ENCODE measurements around the gene ZFP82. TPM values are rescaled to one million over a fixed set of nuclear protein-coding genes. Genes with fewer than 3 reads are reported as not detected.

Gene ZFP82
- polyA plus RNA-seq, 1 donor (not counting 4 experiments of a cell fraction or from before 2014, with no cell fraction given): 3.2 TPM

DNA sequence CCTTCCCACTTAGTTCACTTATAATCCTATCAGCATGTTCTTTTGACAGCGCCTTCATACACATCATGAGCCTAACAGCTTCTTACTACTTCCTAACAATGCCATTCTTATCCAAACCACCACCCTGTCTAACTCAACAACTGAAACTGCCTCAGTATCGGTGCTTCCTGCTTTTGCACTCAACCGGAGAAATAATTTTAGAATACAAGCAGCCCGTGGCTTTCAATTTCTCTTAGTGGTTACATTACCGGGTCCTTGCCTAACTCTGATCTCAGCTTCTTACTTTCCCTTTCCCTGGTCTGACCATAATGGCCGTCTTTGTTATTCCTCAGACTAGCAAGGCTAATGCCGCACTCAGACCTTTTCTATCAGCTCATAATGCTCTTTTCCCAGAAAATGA, 17.0 kb downstream of the ZFP82 start:
- H3K9ac ChIP-seq (ENCODE audit: control insufficient read depth, extremely low read depth, insufficient read depth, low read length): no peak overlapping the region
- H3K4me3 ChIP-seq (ENCODE audit: control insufficient read depth in 2 of 3, extremely low read depth in 1 of 3, insufficient read depth in 2 of 3, low read depth in 1 of 3, low read length in 3 of 3): no peak overlapping the region
- dilution Hi-C loops (cut with MboI; ENCODE audit: extremely low pct_ligation_motif_present, low sequenced_read_pairs): no loop called here
- H3K9me1 ChIP-seq (ENCODE audit: control insufficient read depth, extremely low read depth, insufficient read depth, low read length): no peaks in the 10 kb centered on the region
- H3K27ac ChIP-seq (ENCODE audit: control insufficient read depth, insufficient read depth, low read length): no peak overlapping the region
- H3K4me1 ChIP-seq (ENCODE audit: control insufficient read depth, extremely low read depth, insufficient read depth, low read length): no peaks in the 10 kb centered on the region
- TF ChIP-seq, protein P1, sequence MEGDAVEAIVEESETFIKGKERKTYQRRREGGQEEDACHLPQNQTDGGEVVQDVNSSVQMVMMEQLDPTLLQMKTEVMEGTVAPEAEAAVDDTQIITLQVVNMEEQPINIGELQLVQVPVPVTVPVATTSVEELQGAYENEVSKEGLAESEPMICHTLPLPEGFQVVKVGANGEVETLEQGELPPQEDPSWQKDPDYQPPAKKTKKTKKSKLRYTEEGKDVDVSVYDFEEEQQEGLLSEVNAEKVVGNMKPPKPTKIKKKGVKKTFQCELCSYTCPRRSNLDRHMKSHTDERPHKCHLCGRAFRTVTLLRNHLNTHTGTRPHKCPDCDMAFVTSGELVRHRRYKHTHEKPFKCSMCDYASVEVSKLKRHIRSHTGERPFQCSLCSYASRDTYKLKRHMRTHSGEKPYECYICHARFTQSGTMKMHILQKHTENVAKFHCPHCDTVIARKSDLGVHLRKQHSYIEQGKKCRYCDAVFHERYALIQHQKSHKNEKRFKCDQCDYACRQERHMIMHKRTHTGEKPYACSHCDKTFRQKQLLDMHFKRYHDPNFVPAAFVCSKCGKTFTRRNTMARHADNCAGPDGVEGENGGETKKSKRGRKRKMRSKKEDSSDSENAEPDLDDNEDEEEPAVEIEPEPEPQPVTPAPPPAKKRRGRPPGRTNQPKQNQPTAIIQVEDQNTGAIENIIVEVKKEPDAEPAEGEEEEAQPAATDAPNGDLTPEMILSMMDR (optimal IDR thresholded peaks at IDR 0.05 in 1 of 3, IDR thresholded peaks at IDR 0.05 in 1 of 3, conservative IDR thresholded peaks at IDR 0.05 in 1 of 3; ENCODE audit: extremely low read depth in 1 of 3, insufficient read depth in 2 of 3, low read length in 3 of 3): no peak
- no peak for FAIRE-seq
- peaks cover 4% of the 10 kb centered on the region for H3K9me3 ChIP-seq (ENCODE audit: control insufficient read depth, low read depth, low read length)
- no peak for DNase-seq (ENCODE audit: low read depth, low spot score)
- peaks cover 3 to 5% of the 10 kb centered on the region in 2 experiments for H3K36me3 ChIP-seq (ENCODE audit: control insufficient read depth in 2 of 2, extremely low read depth in 1 of 2, insufficient read depth in 2 of 2, low read length in 2 of 2)
- H4K20me1 ChIP-seq (ENCODE audit: control insufficient read depth, extremely low read depth, insufficient read depth, low read length): no peaks in the 10 kb centered on the region
- no peak overlapping the region for H2AFZ ChIP-seq (ENCODE audit: control insufficient read depth, low read length)
- no peak overlapping the region for H3K4me2 ChIP-seq (ENCODE audit: control insufficient read depth, extremely low read depth, insufficient read depth, low read depth, low read length)
- H3K79me2 ChIP-seq (ENCODE audit: control insufficient read depth, insufficient read depth, low read length): no peaks in the 10 kb centered on the region
- H3K27me3 ChIP-seq (ENCODE audit: control insufficient read depth, extremely low read depth, insufficient read depth, low read length): no peaks in the 10 kb centered on the region

DNA sequence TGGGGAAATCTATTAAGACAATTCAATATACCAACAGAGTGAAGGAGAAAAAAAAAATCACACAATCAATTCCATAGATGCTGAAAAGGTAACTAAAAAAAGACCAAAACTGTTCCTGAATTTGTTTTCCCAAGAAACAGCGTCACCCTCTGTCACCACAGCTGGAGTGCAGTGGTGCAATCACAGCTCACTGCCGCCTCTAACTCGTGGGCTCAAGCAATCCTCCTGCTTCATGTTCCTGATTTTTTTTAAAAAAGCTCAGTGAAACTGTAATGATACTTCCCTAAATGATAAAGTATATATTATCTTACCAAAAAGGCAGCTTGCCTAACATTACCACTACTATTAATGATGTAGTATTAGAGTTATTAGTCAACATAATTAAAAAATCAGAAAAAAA, 19.9 kb downstream of the ZFP82 start:
- H3K27me3 ChIP-seq (ENCODE audit: control insufficient read depth, extremely low read depth, insufficient read depth, low read length): no peaks in the 10 kb centered on the region
- H4K20me1 ChIP-seq (ENCODE audit: control insufficient read depth, extremely low read depth, insufficient read depth, low read length): no peaks in the 10 kb centered on the region
- no peaks in the 10 kb centered on the region for H3K79me2 ChIP-seq (ENCODE audit: control insufficient read depth, insufficient read depth, low read length)
- H3K36me3 ChIP-seq (ENCODE audit: control insufficient read depth in 2 of 2, extremely low read depth in 1 of 2, insufficient read depth in 2 of 2, low read length in 2 of 2): peaks cover 2% of the 10 kb centered on the region in 2 experiments
- TF ChIP-seq, protein P1 (optimal IDR thresholded peaks at IDR 0.05 in 1 of 3, IDR thresholded peaks at IDR 0.05 in 1 of 3, conservative IDR thresholded peaks at IDR 0.05 in 1 of 3; ENCODE audit: extremely low read depth in 1 of 3, insufficient read depth in 2 of 3, low read length in 3 of 3): no peak
- no peak for TF ChIP-seq EZH2 (IDR thresholded peaks at IDR 0.05; ENCODE audit: low read length)
- peaks cover 15% of the 10 kb centered on the region for H3K9me3 ChIP-seq (ENCODE audit: control insufficient read depth, low read depth, low read length)
- H2AFZ ChIP-seq (ENCODE audit: control insufficient read depth, low read length): no peak overlapping the region
- H3K4me1 ChIP-seq (ENCODE audit: control insufficient read depth, extremely low read depth, insufficient read depth, low read length): no peaks in the 10 kb centered on the region
- DNase-seq (ENCODE audit: low read depth, low spot score): no peak
- no peak overlapping the region for H3K4me2 ChIP-seq (ENCODE audit: control insufficient read depth, extremely low read depth, insufficient read depth, low read depth, low read length)
- no peaks in the 10 kb centered on the region for H3K9me1 ChIP-seq (ENCODE audit: control insufficient read depth, extremely low read depth, insufficient read depth, low read length)
- dilution Hi-C loops (cut with MboI; ENCODE audit: extremely low pct_ligation_motif_present, low sequenced_read_pairs): no loop called here
- no peak overlapping the region for H3K27ac ChIP-seq (ENCODE audit: control insufficient read depth, insufficient read depth, low read length)
- FAIRE-seq: no peak
- no peak overlapping the region for H3K4me3 ChIP-seq (ENCODE audit: control insufficient read depth in 2 of 3, extremely low read depth in 1 of 3, insufficient read depth in 2 of 3, low read depth in 1 of 3, low read length in 3 of 3)
- H3K9ac ChIP-seq (ENCODE audit: control insufficient read depth, extremely low read depth, insufficient read depth, low read length): no peak overlapping the region
